DOHH2 (cell line): Measurements from ENCODE around the gene TNPO1.

Experiments used
- H3F3A ChIP-seq: fragments of 200-600 bp; sonication (generic), shearing (Covaris generic); 2 replicates; pipeline ENCODE4 v1.6.0; 2016; ENCODE audit warnings: antibody characterized with exemption, mild to moderate bottlenecking; ENCODE audit not compliant: control insufficient read depth, insufficient read depth
- H3K27ac ChIP-seq: fragments of 200-600 bp; sonication (generic); 2 replicates; pipeline ENCODE4 v1.5.1; 2014; ENCODE audit warnings: low read depth, mild to moderate bottlenecking, low read length, moderate library complexity
- H3K27me3 ChIP-seq: fragments of 200-600 bp; sonication (generic); 2 replicates; pipeline ENCODE4 v1.6.1; 2014; ENCODE audit warnings: mild to moderate bottlenecking, low read length, mixed read lengths; ENCODE audit not compliant: control insufficient read depth
- H3K36me3 ChIP-seq: fragments of 200-600 bp; sonication (generic); 2 replicates; pipeline ENCODE4 v1.6.1; 2014; ENCODE audit warnings: mild to moderate bottlenecking, low read length, moderate library complexity, mixed read lengths; ENCODE audit not compliant: control insufficient read depth
- H3K4me1 ChIP-seq: fragments of 200-600 bp; sonication (generic); 2 replicates; pipeline ENCODE4 v1.6.1; 2014; ENCODE audit warnings: mild to moderate bottlenecking, low read length, mixed read lengths; ENCODE audit not compliant: control insufficient read depth
- H3K4me2 ChIP-seq: fragments of 200-600 bp; sonication (generic); 2 replicates; pipeline ENCODE4 v1.6.0; 2014; ENCODE audit warnings: mild to moderate bottlenecking, low read length, moderate library complexity
- H3K4me3 ChIP-seq: fragments of 200-600 bp; sonication (generic); 2 replicates; pipeline ENCODE4 v1.5.1; 2014; ENCODE audit warnings: mild to moderate bottlenecking, low read length, mixed read lengths
- H3K79me2 ChIP-seq: fragments of 200-600 bp; sonication (generic); 2 replicates; pipeline ENCODE4 v1.6.1; 2014; ENCODE audit warnings: mild to moderate bottlenecking, low read length, mixed read lengths; ENCODE audit not compliant: control insufficient read depth
- H3K9me2 ChIP-seq: fragments of 200-600 bp; sonication (generic); replicated peaks from 2 replicates; pipeline ENCODE4 v1.6.1; 2014; ENCODE audit warnings: mild to moderate bottlenecking, low read length, mixed read lengths; ENCODE audit not compliant: control insufficient read depth
- H3K9me3 ChIP-seq: fragments of 200-600 bp; sonication (generic); 2 replicates; pipeline ENCODE4 v1.6.1; 2014; ENCODE audit warnings: antibody characterized with exemption, low read length, mixed read lengths; ENCODE audit not compliant: control insufficient read depth, insufficient read depth
- H4K20me1 ChIP-seq: fragments of 200-600 bp; sonication (generic); 2 replicates; pipeline ENCODE4 v1.6.0; 2014; ENCODE audit warnings: low read depth, mild to moderate bottlenecking, antibody characterized with exemption, low read length, moderate library complexity; ENCODE audit not compliant: control insufficient read depth, insufficient read depth
- EZH2phosphoT487 ChIP-seq: fragments of 200-600 bp; sonication (generic); IDR thresholded peaks from 2 replicates; pipeline ENCODE4 v1.6.1; 2017; ENCODE audit warnings: borderline replicate concordance, mild to moderate bottlenecking, antibody characterized with exemption, low read length, moderate library complexity, mixed read lengths
- TF ChIP-seq, protein P1 (sequence below): fragments of 200-600 bp; sonication (generic); IDR thresholded peaks from one replicate; pipeline ENCODE4 v1.5.1; 2014; ENCODE audit warnings: antibody characterized with exemption, mild to moderate bottlenecking, low read depth, low read length; ENCODE audit not compliant: poor library complexity, severe bottlenecking

The TNPO1 gene

DNA sequence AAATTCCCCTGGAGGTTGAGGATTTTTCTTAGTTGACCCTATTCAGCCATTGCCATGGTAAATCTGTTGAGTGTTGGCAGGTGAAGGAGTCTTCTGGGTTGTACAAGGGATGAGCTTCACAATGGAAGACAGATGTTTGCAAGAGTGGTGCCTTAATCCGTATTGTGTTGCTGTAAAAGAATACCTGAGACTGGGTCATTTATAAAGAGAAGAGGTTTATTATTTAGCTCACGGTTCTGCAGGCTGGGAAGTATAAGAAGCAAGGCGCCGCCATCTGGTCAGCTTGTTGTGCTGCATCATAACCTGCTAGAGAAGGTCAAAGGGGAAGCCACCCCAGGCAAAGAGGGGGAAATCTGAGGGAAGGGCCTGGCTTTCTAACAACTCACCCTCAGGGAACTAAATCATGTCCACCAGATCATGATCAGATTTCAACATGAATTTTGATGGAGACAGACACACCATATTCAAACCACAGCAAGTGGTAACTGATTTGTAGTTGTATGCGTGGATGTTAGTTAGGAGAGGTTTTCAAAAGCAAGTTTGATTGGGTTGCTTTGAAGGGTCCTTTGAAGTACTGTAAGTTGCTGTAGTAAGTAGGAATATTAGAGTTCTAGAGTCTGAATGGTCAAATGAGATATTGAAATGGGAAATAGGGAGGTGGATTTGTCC lies 2.5 kb downstream of the TNPO1 start:
- Histone ChIP-seq H3K4me3 (peak overlapping the region; percentile 96), H3K27ac (no peak overlapping the region), H3K9me2 (no peaks in the 10 kb centered on the region), H3K27me3 (no peaks in the 10 kb centered on the region), H3K4me2 (peak overlapping the region; percentile 96), H3F3A (peaks cover 5% of the 10 kb centered on the region), H3K79me2 (peaks cover 75% of the 10 kb centered on the region), H4K20me1 (peaks cover 4% of the 10 kb centered on the region), H3K36me3 (peaks cover 7% of the 10 kb centered on the region), H3K9me3 (no peaks in the 10 kb centered on the region), H3K4me1 (peaks cover 32% of the 10 kb centered on the region)
- TF ChIP-seq, protein P1, sequence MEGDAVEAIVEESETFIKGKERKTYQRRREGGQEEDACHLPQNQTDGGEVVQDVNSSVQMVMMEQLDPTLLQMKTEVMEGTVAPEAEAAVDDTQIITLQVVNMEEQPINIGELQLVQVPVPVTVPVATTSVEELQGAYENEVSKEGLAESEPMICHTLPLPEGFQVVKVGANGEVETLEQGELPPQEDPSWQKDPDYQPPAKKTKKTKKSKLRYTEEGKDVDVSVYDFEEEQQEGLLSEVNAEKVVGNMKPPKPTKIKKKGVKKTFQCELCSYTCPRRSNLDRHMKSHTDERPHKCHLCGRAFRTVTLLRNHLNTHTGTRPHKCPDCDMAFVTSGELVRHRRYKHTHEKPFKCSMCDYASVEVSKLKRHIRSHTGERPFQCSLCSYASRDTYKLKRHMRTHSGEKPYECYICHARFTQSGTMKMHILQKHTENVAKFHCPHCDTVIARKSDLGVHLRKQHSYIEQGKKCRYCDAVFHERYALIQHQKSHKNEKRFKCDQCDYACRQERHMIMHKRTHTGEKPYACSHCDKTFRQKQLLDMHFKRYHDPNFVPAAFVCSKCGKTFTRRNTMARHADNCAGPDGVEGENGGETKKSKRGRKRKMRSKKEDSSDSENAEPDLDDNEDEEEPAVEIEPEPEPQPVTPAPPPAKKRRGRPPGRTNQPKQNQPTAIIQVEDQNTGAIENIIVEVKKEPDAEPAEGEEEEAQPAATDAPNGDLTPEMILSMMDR: peak; percentile 90
- TF ChIP-seq EZH2phosphoT487: no peak

DNA sequence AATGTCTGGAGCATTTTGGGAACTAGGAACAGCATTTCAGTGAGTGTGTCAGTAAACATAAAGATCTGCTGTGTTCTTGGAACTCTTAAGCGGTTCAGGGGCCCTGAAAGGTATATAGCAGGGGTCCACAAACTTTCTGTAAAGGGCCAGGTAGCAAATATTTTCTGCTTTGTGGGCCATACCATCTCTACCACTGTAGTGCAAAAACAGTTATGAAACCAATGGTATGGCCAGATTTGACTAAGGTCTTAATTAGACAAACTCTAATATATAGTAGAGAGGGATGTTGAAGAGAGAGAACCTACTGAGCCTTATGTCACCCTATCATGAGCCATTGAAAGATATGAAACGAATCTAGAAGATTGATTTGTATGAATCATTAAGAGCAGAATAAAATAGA lies 5.3 kb downstream of the TNPO1 start:
- peaks cover 24% of the 10 kb centered on the region for H3K4me1 ChIP-seq
- peaks cover 3% of the 10 kb centered on the region for H3K36me3 ChIP-seq
- H3K9me2 ChIP-seq: no peaks in the 10 kb centered on the region
- TF ChIP-seq, protein P1: no peak
- TF ChIP-seq EZH2phosphoT487: no peak
- no peak overlapping the region for H3K4me2 ChIP-seq
- peaks cover 4% of the 10 kb centered on the region for H4K20me1 ChIP-seq
- H3K27ac ChIP-seq: no peak overlapping the region
- H3K4me3 ChIP-seq: no peak overlapping the region
- H3F3A ChIP-seq: peaks cover 5% of the 10 kb centered on the region
- H3K79me2 ChIP-seq: peaks cover 95% of the 10 kb centered on the region
- no peaks in the 10 kb centered on the region for H3K27me3 ChIP-seq
- no peaks in the 10 kb centered on the region for H3K9me3 ChIP-seq

- Histone ChIP-seq H3K27ac (no peak overlapping the region), H4K20me1 (peaks cover 4% of the 10 kb centered on the region), H3K36me3 (peaks cover 3% of the 10 kb centered on the region; the same call in 1 of the 2 replicates), H3K27me3 (no peaks in the 10 kb centered on the region), H3K4me2 (no peak overlapping the region), H3K9me2 (no peaks in the 10 kb centered on the region), H3K4me3 (no peak overlapping the region), H3K9me3 (no peaks in the 10 kb centered on the region), H3K79me2 (peaks cover 95% of the 10 kb centered on the region), H3K4me1 (peaks cover 20% of the 10 kb centered on the region), H3F3A (peaks cover 5% of the 10 kb centered on the region)
- TF ChIP-seq, protein P1: no peak
- no peak for TF ChIP-seq EZH2phosphoT487
Observed at GRCh38 chr5:72822944-72823343, 6.5 kb downstream of the TNPO1 start.
